SH-SY5Y (cell line): ENCODE results near the gene PACS2.

ENCODE experiments used
- GATA2 ChIP-seq: IDR thresholded peaks from 2 replicates; pipeline ENCODE4 v1.6.1; 2011; ENCODE audit warnings: mild to moderate bottlenecking, low read depth, low read length
- GATA3 ChIP-seq: IDR thresholded peaks from 2 replicates; pipeline ENCODE4 v1.6.1; 2011; ENCODE audit warnings: low read depth, mild to moderate bottlenecking, low read length, moderate library complexity

- TF ChIP-seq GATA2 (no peak), GATA3 (no peak)
Observed at GRCh38 chr14:105413544-105413886, 99.0 kb downstream of the PACS2 start.
